ENCODE results near the gene MED12L.

DNA sequence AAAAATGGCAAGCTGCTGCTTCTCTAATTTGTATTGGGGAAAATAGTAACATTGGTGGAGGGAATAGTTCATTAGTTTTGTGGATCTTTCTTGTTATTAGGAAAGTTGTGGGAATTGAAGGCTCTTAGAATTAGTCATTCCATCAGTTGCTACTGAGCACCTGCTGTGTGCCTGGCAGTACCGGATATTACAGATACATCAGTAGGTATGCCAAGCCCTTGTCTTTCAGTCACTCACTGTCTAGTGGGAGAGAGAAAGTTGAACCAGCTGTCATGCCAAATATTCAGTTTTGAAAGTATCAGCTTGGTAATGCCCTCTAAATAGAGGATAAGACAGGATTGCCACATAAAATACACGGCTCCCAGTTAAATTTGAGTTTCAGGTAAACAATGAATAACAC lies 342.9 kb downstream of the MED12L start:
- TF ChIP-seq, protein P1, sequence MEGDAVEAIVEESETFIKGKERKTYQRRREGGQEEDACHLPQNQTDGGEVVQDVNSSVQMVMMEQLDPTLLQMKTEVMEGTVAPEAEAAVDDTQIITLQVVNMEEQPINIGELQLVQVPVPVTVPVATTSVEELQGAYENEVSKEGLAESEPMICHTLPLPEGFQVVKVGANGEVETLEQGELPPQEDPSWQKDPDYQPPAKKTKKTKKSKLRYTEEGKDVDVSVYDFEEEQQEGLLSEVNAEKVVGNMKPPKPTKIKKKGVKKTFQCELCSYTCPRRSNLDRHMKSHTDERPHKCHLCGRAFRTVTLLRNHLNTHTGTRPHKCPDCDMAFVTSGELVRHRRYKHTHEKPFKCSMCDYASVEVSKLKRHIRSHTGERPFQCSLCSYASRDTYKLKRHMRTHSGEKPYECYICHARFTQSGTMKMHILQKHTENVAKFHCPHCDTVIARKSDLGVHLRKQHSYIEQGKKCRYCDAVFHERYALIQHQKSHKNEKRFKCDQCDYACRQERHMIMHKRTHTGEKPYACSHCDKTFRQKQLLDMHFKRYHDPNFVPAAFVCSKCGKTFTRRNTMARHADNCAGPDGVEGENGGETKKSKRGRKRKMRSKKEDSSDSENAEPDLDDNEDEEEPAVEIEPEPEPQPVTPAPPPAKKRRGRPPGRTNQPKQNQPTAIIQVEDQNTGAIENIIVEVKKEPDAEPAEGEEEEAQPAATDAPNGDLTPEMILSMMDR (IDR thresholded peaks at IDR 0.05) = no peak
- no peak for TF ChIP-seq EP300 (IDR thresholded peaks at IDR 0.05)

All from ovary (tissue), 3 donors.